ENCODE measurements around the gene DIO3.

Gene DIO3

DNA sequence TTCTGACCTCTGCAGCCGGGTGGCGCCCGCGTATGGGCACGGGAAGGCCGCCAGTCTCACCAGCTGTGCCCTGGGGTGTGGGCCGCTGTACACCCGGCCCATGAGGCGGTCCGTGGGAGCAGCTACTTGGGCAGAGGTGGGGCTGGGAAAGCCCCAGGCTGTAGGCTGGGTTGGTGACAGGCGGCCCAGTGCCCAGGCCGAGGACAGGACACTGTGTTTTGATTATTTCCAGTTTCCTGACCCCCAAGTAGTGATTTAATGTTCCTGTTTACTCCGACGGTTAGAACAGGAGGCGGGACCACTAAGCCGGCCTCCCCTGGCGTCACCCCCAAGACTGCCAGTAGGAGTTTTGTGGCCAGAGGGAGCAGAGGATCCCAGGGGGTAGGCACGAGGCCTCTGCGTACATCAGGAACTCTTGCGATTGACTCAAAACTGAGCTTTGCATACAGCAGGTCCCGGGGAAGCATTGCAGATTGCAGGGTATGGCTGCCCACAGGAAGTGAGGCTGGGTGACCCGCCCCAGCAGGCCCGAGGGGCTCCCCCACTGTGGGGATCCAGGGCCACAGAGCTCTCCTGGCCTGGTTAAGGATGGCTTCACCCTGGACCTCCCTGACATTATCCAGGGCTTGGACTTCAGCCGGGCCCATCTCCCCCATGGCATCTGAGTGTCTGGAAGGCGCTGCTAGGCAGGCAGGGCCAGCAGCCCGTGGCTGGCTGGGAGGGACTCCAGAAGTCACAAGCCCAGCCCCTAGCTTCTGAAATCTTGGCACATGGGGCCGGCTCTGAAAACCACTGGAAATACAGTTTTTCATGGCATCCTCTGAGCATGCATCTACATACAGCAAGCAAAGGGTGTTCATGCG lies 42.5 kb upstream of the DIO3 start:
- H4K8ac ChIP-seq (ENCODE audit: low read depth, low read length), result no peak overlapping the region
- H2BK120ac ChIP-seq (ENCODE audit: low read depth, low read length), result no peak overlapping the region
- H3K23ac ChIP-seq (ENCODE audit: low read length), result no peak overlapping the region
- H3K4me1 ChIP-seq (ENCODE audit: control insufficient read depth, low read depth, low read length), result no peaks in the 10 kb centered on the region
- WGBS (ENCODE audit: extremely low coverage, insufficient coverage, low lambda C conversion rate), result no CpG with 5 or more reads among the region's 28 CpGs
- H3K4me2 ChIP-seq (ENCODE audit: low read length), result no peak overlapping the region
- H2BK15ac ChIP-seq (replicated peaks; ENCODE audit: low read depth), result no peak overlapping the region
- no peak overlapping the region for H3K4me3 ChIP-seq (ENCODE audit: low read length)
- no peaks in the 10 kb centered on the region for H3K79me1 ChIP-seq (ENCODE audit: low read length)
- H2BK5ac ChIP-seq (ENCODE audit: low read length), result no peak overlapping the region
- H3K27ac ChIP-seq (ENCODE audit: low read depth, low read length), result no peak overlapping the region
- no peak overlapping the region for H3K18ac ChIP-seq (ENCODE audit: low read length)
- no peaks in the 10 kb centered on the region for H3K27me3 ChIP-seq (ENCODE audit: insufficient read depth, low read length, poor library complexity)
- H3K9ac ChIP-seq (ENCODE audit: low read length), result no peak overlapping the region
- H3K4ac ChIP-seq (ENCODE audit: low read depth, low read length), result no peak overlapping the region
- no peak overlapping the region for H3K56ac ChIP-seq (ENCODE audit: low read length)
- H4K5ac ChIP-seq (ENCODE audit: low read length), result no peak overlapping the region
- no peak overlapping the region for H2AK5ac ChIP-seq (ENCODE audit: low read length)
- H3K36me3 ChIP-seq (ENCODE audit: control insufficient read depth, insufficient read depth, low read length), result no peaks in the 10 kb centered on the region
- H3K79me2 ChIP-seq (ENCODE audit: control insufficient read depth, insufficient read depth, low read length), result no peaks in the 10 kb centered on the region
- DNase-seq, result no peak

DNA sequence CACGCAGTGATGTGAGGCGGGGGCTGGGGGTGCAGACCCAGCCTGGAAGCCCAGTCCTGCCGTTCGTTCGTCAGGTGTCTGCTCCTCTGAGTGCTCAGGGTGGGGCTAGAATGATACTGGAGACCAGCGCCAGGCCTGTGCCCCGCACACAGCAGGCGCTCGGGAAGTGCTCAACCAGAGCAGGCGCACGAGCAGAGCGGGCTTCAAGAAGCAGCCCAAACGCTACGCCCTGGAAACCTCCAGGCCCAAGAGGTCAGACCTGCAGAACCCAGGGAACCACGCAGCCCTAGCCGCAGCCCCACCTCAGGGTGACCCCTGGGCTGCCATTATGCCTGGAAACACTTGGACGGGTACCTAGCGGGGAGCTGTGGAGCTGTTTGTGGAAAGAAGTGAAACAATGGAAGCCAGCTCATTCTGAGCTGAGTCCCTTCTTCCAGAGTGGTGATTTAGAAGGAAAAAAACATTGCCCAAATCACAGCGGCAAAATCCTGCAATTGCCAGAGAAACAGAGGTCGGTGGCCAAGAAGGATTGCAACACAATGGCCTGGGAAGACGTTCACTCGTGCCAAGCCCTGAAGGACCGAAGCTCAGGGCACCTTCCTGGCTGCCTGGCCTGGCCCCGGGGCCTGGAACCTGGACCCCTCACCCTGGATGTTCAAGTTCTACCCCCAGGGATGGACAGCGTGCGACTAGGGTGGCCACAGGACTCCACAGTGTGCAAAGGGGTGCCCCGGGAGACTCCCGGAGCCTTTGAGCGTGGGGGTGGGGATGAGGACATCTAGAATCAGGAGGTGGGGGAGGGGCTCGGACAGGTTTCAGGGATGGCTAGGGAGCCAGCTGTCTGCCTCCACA lies 40.4 kb upstream of the DIO3 start:
- H3K4me1 ChIP-seq (ENCODE audit: control insufficient read depth, low read depth, low read length), result no peaks in the 10 kb centered on the region
- no CpG with 5 or more reads among the region's 30 CpGs for WGBS (ENCODE audit: extremely low coverage, insufficient coverage, low lambda C conversion rate)
- no peak overlapping the region for H3K4me3 ChIP-seq (ENCODE audit: low read length)
- no peaks in the 10 kb centered on the region for H3K79me2 ChIP-seq (ENCODE audit: control insufficient read depth, insufficient read depth, low read length)
- no peak overlapping the region for H3K18ac ChIP-seq (ENCODE audit: low read length)
- H3K79me1 ChIP-seq (ENCODE audit: low read length), result no peaks in the 10 kb centered on the region
- H2AK5ac ChIP-seq (ENCODE audit: low read length), result no peak overlapping the region
- H3K4ac ChIP-seq (ENCODE audit: low read depth, low read length), result no peak overlapping the region
- no peaks in the 10 kb centered on the region for H3K27me3 ChIP-seq (ENCODE audit: insufficient read depth, low read length, poor library complexity)
- DNase-seq, result no peak
- H3K36me3 ChIP-seq (ENCODE audit: control insufficient read depth, insufficient read depth, low read length), result no peaks in the 10 kb centered on the region
- H2BK120ac ChIP-seq (ENCODE audit: low read depth, low read length), result no peak overlapping the region
- H3K23ac ChIP-seq (ENCODE audit: low read length), result no peak overlapping the region
- no peak overlapping the region for H3K4me2 ChIP-seq (ENCODE audit: low read length)
- no peak overlapping the region for H3K27ac ChIP-seq (ENCODE audit: low read depth, low read length)
- H3K9ac ChIP-seq (ENCODE audit: low read length), result no peak overlapping the region
- no peak overlapping the region for H2BK5ac ChIP-seq (ENCODE audit: low read length)
- H3K56ac ChIP-seq (ENCODE audit: low read length), result no peak overlapping the region
- no peak overlapping the region for H2BK15ac ChIP-seq (replicated peaks; ENCODE audit: low read depth)
- no peak overlapping the region for H4K5ac ChIP-seq (ENCODE audit: low read length)
- H4K8ac ChIP-seq (ENCODE audit: low read depth, low read length), result no peak overlapping the region

DNA sequence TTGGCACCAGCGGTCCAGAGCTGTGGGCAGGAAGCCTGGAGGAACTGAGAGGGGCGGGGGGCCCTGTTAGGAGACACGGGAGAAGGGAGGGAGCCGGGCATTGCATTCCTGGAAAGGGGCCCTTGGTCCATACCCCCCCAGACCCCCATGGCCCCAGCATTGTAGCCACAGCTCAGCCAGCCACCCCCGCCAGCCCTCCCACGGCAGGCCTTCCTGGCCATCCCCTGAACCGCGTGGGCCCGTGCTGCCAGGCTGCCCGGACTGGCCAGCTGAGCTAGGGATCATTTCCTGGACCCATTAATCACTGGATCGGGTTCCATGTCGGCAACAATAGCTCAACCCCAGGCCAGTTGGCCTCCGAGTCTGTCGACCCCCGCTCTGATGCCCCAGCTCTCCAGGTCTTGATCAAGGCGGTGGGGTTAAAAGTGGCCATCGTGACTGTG lies 39.8 kb upstream of the DIO3 start:
- Histone ChIP-seq H3K4me2 (ENCODE audit: low read length) (no peak overlapping the region), H3K27me3 (ENCODE audit: insufficient read depth, low read length, poor library complexity) (no peaks in the 10 kb centered on the region), H3K4me3 (ENCODE audit: low read length) (no peak overlapping the region), H2BK5ac (ENCODE audit: low read length) (no peak overlapping the region), H3K79me1 (ENCODE audit: low read length) (no peaks in the 10 kb centered on the region), H3K27ac (ENCODE audit: low read depth, low read length) (no peak overlapping the region), H2AK5ac (ENCODE audit: low read length) (no peak overlapping the region), H3K36me3 (ENCODE audit: control insufficient read depth, insufficient read depth, low read length) (no peaks in the 10 kb centered on the region), H4K5ac (ENCODE audit: low read length) (no peak overlapping the region), H2BK15ac (replicated peaks; ENCODE audit: low read depth) (no peak overlapping the region), H3K18ac (ENCODE audit: low read length) (no peak overlapping the region), H2BK120ac (ENCODE audit: low read depth, low read length) (no peak overlapping the region), H3K56ac (ENCODE audit: low read length) (no peak overlapping the region), H4K8ac (ENCODE audit: low read depth, low read length) (no peak overlapping the region), H3K4ac (ENCODE audit: low read depth, low read length) (no peak overlapping the region), H3K23ac (ENCODE audit: low read length) (no peak overlapping the region), H3K9ac (ENCODE audit: low read length) (no peak overlapping the region), H3K4me1 (ENCODE audit: control insufficient read depth, low read depth, low read length) (no peaks in the 10 kb centered on the region), H3K79me2 (ENCODE audit: control insufficient read depth, insufficient read depth, low read length) (no peaks in the 10 kb centered on the region)
- no CpG with 5 or more reads among the region's 17 CpGs for WGBS (ENCODE audit: extremely low coverage, insufficient coverage, low lambda C conversion rate)
- DNase-seq, result no peak

DNA sequence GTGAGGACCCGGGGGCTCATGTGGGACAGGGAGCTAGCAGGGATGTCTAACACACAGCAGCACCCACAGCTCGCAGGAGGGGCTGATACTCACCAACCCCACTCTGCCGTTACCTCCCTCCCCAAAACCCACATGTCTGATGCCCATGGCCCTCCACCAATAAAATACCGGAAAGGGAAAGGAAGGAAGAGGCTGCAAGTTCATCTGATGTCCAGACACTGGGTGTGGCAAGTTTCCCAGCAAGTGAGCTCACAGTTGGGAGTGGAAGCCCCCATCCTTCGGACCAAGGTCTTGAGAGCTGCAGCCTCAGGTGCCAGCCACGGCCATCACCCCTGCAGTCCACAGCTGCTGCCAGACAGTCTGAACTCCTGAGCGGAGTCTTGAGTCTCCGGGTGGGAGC lies 39.3 kb upstream of the DIO3 start:
- H3K4me3 ChIP-seq (ENCODE audit: low read length), result no peak overlapping the region

DNA sequence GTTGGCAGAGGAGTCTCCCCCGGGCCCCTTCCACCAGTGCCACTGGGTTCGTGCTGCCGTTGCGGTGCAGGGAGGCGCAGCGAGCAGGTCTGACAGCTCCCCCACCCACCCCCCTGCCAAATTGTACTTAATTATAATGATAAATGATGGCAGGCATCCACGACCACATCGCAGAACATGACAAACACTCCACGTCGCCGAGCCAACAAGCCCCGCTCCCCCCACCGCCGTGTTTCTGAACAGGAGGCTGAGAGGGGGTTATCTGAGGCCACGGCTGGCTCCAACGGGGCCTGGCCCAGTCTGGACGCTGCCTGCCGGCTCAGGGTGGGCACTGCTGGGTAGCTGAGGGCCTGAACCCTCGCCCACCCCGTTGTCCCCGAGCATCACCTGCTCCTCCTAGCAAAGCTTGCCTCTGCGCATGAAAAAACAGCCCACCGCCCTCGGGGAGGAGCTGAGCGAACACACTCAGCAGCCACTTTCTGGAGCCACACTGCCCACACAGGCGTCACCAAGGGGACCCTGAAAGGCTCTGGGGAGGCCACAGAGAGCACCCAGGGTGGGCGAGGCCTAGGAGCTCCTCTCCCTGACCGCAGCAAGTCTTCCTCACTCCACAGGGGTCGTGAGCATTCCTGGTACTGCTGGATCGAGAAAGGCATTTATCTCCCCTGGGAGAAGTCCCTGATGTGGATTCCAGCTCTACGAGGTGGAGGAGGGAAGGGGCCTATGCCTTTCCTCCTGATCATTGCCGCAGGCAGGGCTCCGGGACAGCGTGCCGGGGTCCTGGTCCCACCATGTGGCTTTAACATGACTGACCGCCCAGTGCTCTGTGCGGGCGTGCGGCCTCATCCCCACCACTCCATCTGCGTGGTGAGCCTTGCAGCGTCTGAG lies 35.4 kb upstream of the DIO3 start:
- no peak overlapping the region for H3K18ac ChIP-seq (ENCODE audit: low read length)
- H2BK15ac ChIP-seq (replicated peaks; ENCODE audit: low read depth), result no peak overlapping the region
- no peaks in the 10 kb centered on the region for H3K79me1 ChIP-seq (ENCODE audit: low read length)
- no peak overlapping the region for H3K4me2 ChIP-seq (ENCODE audit: low read length)
- no peak overlapping the region for H3K9ac ChIP-seq (ENCODE audit: low read length)
- no peak overlapping the region for H3K4ac ChIP-seq (ENCODE audit: low read depth, low read length)
- DNase-seq, result peak; percentile 75
- no peak overlapping the region for H3K23ac ChIP-seq (ENCODE audit: low read length)
- H2BK5ac ChIP-seq (ENCODE audit: low read length), result no peak overlapping the region
- H3K4me3 ChIP-seq (ENCODE audit: low read length), result no peak overlapping the region
- H4K8ac ChIP-seq (ENCODE audit: low read depth, low read length), result no peak overlapping the region
- H2BK120ac ChIP-seq (ENCODE audit: low read depth, low read length), result no peak overlapping the region
- no peaks in the 10 kb centered on the region for H3K36me3 ChIP-seq (ENCODE audit: control insufficient read depth, insufficient read depth, low read length)
- no peak overlapping the region for H3K56ac ChIP-seq (ENCODE audit: low read length)
- no peak overlapping the region for H4K5ac ChIP-seq (ENCODE audit: low read length)
- H3K27me3 ChIP-seq (ENCODE audit: insufficient read depth, low read length, poor library complexity), result no peaks in the 10 kb centered on the region
- no peaks in the 10 kb centered on the region for H3K79me2 ChIP-seq (ENCODE audit: control insufficient read depth, insufficient read depth, low read length)
- no peak overlapping the region for H3K27ac ChIP-seq (ENCODE audit: low read depth, low read length)
- no CpG with 5 or more reads among the region's 41 CpGs for WGBS (ENCODE audit: extremely low coverage, insufficient coverage, low lambda C conversion rate)
- H3K4me1 ChIP-seq (ENCODE audit: control insufficient read depth, low read depth, low read length), result no peaks in the 10 kb centered on the region
- no peak overlapping the region for H2AK5ac ChIP-seq (ENCODE audit: low read length)

More for the DNA sequence above, 39.3 kb upstream of the DIO3 start:
- no peak overlapping the region for H4K5ac ChIP-seq (ENCODE audit: low read length)
- H2BK5ac ChIP-seq (ENCODE audit: low read length), result no peak overlapping the region
- H3K56ac ChIP-seq (ENCODE audit: low read length), result peak overlapping the region; percentile 2
- H3K18ac ChIP-seq (ENCODE audit: low read length), result no peak overlapping the region
- no peak overlapping the region for H3K23ac ChIP-seq (ENCODE audit: low read length)
- H2BK120ac ChIP-seq (ENCODE audit: low read depth, low read length), result no peak overlapping the region
- no peak overlapping the region for H2AK5ac ChIP-seq (ENCODE audit: low read length)
- no peak overlapping the region for H3K4ac ChIP-seq (ENCODE audit: low read depth, low read length)
- no peaks in the 10 kb centered on the region for H3K27me3 ChIP-seq (ENCODE audit: insufficient read depth, low read length, poor library complexity)
- no peak overlapping the region for H2BK15ac ChIP-seq (replicated peaks; ENCODE audit: low read depth)
- no CpG with 5 or more reads among the region's 8 CpGs for WGBS (ENCODE audit: extremely low coverage, insufficient coverage, low lambda C conversion rate)
- H3K79me1 ChIP-seq (ENCODE audit: low read length), result no peaks in the 10 kb centered on the region
- no peak for DNase-seq
- no peak overlapping the region for H3K4me2 ChIP-seq (ENCODE audit: low read length)
- no peak overlapping the region for H3K27ac ChIP-seq (ENCODE audit: low read depth, low read length)
- H3K9ac ChIP-seq (ENCODE audit: low read length), result no peak overlapping the region
- no peaks in the 10 kb centered on the region for H3K4me1 ChIP-seq (ENCODE audit: control insufficient read depth, low read depth, low read length)
- no peaks in the 10 kb centered on the region for H3K36me3 ChIP-seq (ENCODE audit: control insufficient read depth, insufficient read depth, low read length)
- H4K8ac ChIP-seq (ENCODE audit: low read depth, low read length), result no peak overlapping the region
- H3K79me2 ChIP-seq (ENCODE audit: control insufficient read depth, insufficient read depth, low read length), result no peaks in the 10 kb centered on the region

Measured in mesendoderm (in vitro differentiated cells).